ENCODE measurements around the gene NACC2.

The NACC2 gene

DNA sequence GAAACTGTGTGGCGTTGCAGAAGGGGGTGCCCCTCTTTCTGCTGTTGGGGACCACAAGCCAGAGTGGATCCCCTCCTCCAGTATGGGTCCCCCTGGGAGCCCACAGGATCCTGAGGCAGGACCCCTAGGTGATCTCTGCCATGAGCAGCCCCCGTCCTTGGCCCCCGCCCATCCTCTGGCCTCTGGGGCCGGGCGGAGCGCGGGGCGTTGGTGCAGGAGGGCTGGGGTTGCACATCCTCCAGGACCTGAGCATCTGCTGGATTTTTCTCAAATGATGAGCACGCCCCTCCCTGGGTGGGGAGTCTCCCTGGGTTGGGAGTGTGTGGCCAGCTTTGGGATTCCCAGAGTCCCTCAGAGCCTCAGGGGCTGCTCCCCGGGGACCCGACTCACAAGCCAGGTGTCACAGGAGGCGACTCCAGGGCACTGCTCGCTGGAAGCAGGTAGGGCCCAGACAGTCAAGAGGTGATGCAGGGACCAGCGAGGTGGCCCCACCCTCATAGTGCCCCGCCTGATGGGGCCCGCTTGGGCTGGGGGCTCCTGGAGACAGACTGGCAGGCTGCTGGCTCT lies 107.2 kb downstream of the NACC2 start:
- Histone ChIP-seq H4K20me1 (ENCODE audit: insufficient read depth) (no peaks in the 10 kb centered on the region), H3K27ac (no peak overlapping the region), H3K36me3 (ENCODE audit: insufficient read depth) (no peaks in the 10 kb centered on the region), H3K4me2 (no peak overlapping the region), H3K27me3 (ENCODE audit: insufficient read depth, low read depth) (peaks cover 84% of the 10 kb centered on the region), H3K79me2 (ENCODE audit: insufficient read depth, low read depth) (no peaks in the 10 kb centered on the region), H3K4me1 (ENCODE audit: low read depth, poor library complexity, severe bottlenecking) (no peaks in the 10 kb centered on the region), H3K9ac (no peak overlapping the region), H2AFZ (ENCODE audit: low read depth) (no peak overlapping the region), H3K4me3 (IDR thresholded peaks at IDR 0.05; ENCODE audit: insufficient read depth, low read depth, low read length) (no peak overlapping the region)
- TF ChIP-seq CTCF (conservative IDR thresholded peaks at IDR 0.05; ENCODE audit: low read depth, low read length): no peak

- peaks cover 87% of the 10 kb centered on the region for H3K27me3 ChIP-seq (ENCODE audit: insufficient read depth, low read depth)
- no peaks in the 10 kb centered on the region for H3K36me3 ChIP-seq (ENCODE audit: insufficient read depth)
- H2AFZ ChIP-seq (ENCODE audit: low read depth): no peak overlapping the region
- H3K27ac ChIP-seq: no peak overlapping the region
- H3K4me3 ChIP-seq (IDR thresholded peaks at IDR 0.05; ENCODE audit: insufficient read depth, low read depth, low read length): no peak overlapping the region
- no peaks in the 10 kb centered on the region for H3K79me2 ChIP-seq (ENCODE audit: insufficient read depth, low read depth)
- H3K4me1 ChIP-seq (ENCODE audit: low read depth, poor library complexity, severe bottlenecking): no peaks in the 10 kb centered on the region
- no peak overlapping the region for H3K9ac ChIP-seq
- no peak for TF ChIP-seq CTCF (conservative IDR thresholded peaks at IDR 0.05; ENCODE audit: low read depth, low read length)
- no peak overlapping the region for H3K4me2 ChIP-seq
- no peaks in the 10 kb centered on the region for H4K20me1 ChIP-seq (ENCODE audit: insufficient read depth)
These were observed 108.5 kb downstream of the NACC2 start for GRCh38 chr9:135986605-135987004.

DNA sequence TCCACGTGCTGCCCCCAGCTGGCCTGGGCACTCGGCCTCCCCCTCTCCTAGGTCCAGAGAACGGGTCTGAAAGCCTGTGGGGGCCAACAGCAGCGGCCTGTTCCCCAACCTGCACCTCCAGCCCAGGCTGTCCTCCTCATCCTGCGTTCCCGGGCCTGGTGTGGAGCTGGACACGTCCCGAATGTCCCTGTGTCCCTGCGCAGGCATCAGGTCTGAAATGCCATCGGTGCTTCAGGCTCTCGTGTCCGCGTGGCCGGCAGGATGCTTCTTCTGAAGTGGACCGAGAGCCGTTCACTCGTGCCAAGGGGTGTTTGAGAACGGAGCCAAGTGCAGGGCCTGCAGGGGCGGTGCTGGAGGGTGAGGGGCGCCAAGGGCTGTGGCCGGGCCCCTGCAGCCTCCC lies 109.2 kb downstream of the NACC2 start:
- H3K36me3 ChIP-seq (ENCODE audit: insufficient read depth): no peaks in the 10 kb centered on the region
- no peak for TF ChIP-seq CTCF (conservative IDR thresholded peaks at IDR 0.05; ENCODE audit: low read depth, low read length)
- H3K79me2 ChIP-seq (ENCODE audit: insufficient read depth, low read depth): no peaks in the 10 kb centered on the region
- no peak overlapping the region for H3K4me2 ChIP-seq
- no peaks in the 10 kb centered on the region for H4K20me1 ChIP-seq (ENCODE audit: insufficient read depth)
- no peak overlapping the region for H3K27ac ChIP-seq
- H3K9ac ChIP-seq: no peak overlapping the region
- no peak overlapping the region for H2AFZ ChIP-seq (ENCODE audit: low read depth)
- H3K4me1 ChIP-seq (ENCODE audit: low read depth, poor library complexity, severe bottlenecking): no peaks in the 10 kb centered on the region
- peaks cover 87% of the 10 kb centered on the region for H3K27me3 ChIP-seq (ENCODE audit: insufficient read depth, low read depth)
- no peak overlapping the region for H3K4me3 ChIP-seq (IDR thresholded peaks at IDR 0.05; ENCODE audit: insufficient read depth, low read depth, low read length)

GRCh38 chr9:135985459-135985774 lies 109.7 kb downstream of the NACC2 start:
- TF ChIP-seq CTCF (conservative IDR thresholded peaks at IDR 0.05; ENCODE audit: low read depth, low read length): no peak
- H3K27me3 ChIP-seq (ENCODE audit: insufficient read depth, low read depth): peaks cover 91% of the 10 kb centered on the region
- no peak overlapping the region for H3K4me3 ChIP-seq (IDR thresholded peaks at IDR 0.05; ENCODE audit: insufficient read depth, low read depth, low read length)
- no peak overlapping the region for H3K4me2 ChIP-seq
- no peaks in the 10 kb centered on the region for H4K20me1 ChIP-seq (ENCODE audit: insufficient read depth)
- H3K79me2 ChIP-seq (ENCODE audit: insufficient read depth, low read depth): no peaks in the 10 kb centered on the region
- H3K27ac ChIP-seq: no peak overlapping the region
- no peak overlapping the region for H2AFZ ChIP-seq (ENCODE audit: low read depth)
- H3K9ac ChIP-seq: no peak overlapping the region
- H3K36me3 ChIP-seq (ENCODE audit: insufficient read depth): no peaks in the 10 kb centered on the region
- H3K4me1 ChIP-seq (ENCODE audit: low read depth, poor library complexity, severe bottlenecking): no peaks in the 10 kb centered on the region

Measured in KMS-11 (cell line).